Hepatocyte (in vitro differentiated cells): ENCODE measurements around the gene SEPSECS.

ENCODE experiments used
- EZH2 ChIP-seq: fragments of 200-600 bp; sonication (generic); IDR thresholded peaks from 2 replicates; pipeline ENCODE4 v1.6.1; 2016; ENCODE audit warnings: antibody characterized with exemption, mild to moderate bottlenecking, borderline replicate concordance
- EZH2phosphoT487 ChIP-seq: fragments of 200-600 bp; sonication (generic); IDR thresholded peaks from one replicate; pipeline ENCODE4 v1.6.1; 2018; ENCODE audit warnings: antibody characterized with exemption, mild to moderate bottlenecking, low read depth, moderate library complexity; ENCODE audit not compliant: unreplicated experiment, severe bottlenecking
- TF ChIP-seq, protein P1 (sequence below): fragments of 200-600 bp; sonication (generic); IDR thresholded peaks from 2 replicates; pipeline ENCODE4 v1.5.1; 2016; ENCODE audit warnings: antibody characterized with exemption, mild to moderate bottlenecking; ENCODE audit not compliant: poor library complexity

DNA sequence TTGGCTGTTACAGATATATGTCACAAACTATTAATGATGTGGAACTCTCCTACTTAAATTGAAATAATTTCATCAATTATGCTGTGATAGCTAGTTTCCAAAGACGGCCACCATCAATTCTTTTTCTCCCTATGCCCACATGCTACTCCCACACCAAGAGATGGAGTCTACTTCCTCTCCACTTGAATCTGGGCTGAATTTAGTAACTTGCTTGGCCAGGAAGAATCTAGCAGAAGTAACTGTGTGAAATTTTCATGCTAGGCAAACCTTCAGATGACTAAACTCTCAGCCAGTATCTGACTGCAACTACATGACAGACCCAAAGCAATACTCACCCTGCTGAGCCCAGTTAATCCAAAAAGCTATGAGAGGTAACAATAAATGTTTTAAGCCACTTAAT is 3.2 kb downstream of the SEPSECS start:
- TF ChIP-seq, protein P1, sequence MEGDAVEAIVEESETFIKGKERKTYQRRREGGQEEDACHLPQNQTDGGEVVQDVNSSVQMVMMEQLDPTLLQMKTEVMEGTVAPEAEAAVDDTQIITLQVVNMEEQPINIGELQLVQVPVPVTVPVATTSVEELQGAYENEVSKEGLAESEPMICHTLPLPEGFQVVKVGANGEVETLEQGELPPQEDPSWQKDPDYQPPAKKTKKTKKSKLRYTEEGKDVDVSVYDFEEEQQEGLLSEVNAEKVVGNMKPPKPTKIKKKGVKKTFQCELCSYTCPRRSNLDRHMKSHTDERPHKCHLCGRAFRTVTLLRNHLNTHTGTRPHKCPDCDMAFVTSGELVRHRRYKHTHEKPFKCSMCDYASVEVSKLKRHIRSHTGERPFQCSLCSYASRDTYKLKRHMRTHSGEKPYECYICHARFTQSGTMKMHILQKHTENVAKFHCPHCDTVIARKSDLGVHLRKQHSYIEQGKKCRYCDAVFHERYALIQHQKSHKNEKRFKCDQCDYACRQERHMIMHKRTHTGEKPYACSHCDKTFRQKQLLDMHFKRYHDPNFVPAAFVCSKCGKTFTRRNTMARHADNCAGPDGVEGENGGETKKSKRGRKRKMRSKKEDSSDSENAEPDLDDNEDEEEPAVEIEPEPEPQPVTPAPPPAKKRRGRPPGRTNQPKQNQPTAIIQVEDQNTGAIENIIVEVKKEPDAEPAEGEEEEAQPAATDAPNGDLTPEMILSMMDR, result no peak
- no peak for TF ChIP-seq EZH2
- no peak for TF ChIP-seq EZH2phosphoT487
